Breast epithelium (tissue), 3 donors: ENCODE data around the gene TEX28.

Experiments
- CTCF ChIP-seq, 3 donors: fragments of 450-650 bp; IDR thresholded peaks; one replicate each; pipeline ENCODE4 v1.5.1; 2016 to 2017; ENCODE audit warnings: antibody characterized with exemption in 3 of 3, mild to moderate bottlenecking in 3 of 3, moderate library complexity in 3 of 3
- POLR2AphosphoS5 ChIP-seq, 3 donors: sonication (generic); formaldehyde crosslinking; IDR thresholded peaks; one replicate each; pipeline ENCODE4 v1.6.1; 2017; ENCODE audit warnings: antibody characterized with exemption in 3 of 3

DNA sequence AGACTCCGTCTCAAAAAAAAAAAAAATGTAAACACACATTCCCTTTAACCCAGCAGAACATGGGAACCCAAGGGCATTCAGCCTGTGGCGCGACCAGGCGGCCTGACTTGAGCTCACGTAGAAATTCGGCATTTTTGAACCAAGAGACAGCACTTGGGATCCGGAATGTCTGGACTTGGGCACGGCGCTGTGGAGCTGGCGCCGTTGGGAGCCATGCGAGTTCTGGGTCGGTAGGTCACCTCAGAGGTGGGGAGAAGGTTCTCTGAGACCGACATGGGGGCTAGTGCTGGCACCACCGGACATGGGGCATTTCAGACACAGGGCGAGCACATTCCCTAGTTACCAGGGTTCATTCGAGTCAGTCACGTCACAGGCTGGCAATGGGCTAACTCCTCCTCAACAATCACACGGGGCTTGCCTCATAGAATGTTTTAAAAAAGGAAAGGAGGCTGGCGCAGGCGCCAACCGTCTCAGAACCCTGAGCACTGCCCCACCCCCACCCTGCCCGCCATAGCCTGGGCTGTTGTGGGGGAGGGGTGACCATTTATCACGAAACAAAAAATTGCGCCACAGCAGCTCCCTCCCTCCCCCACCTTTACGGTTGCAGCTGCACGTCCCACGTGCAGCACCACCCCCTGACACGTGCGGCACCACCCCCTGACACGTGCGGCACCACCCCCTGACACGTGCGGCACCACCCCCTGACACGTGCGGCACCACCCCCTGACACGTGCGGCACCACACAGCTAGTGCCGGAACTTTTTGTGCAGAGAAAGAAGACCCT is at the start of gene TEX28:
- TF ChIP-seq CTCF (IDR thresholded peaks at IDR 0.05) = no peak
- TF ChIP-seq POLR2AphosphoS5 (IDR thresholded peaks at IDR 0.05) = no peak
